A673 (cell line): ENCODE measurements around the gene DPP10.

Source experiments
- EZH2 ChIP-seq: fragments of 200-600 bp; sonication (generic); IDR thresholded peaks from 2 replicates; pipeline ENCODE4 v1.6.1; 2017; ENCODE audit warnings: borderline replicate concordance, low read depth, mild to moderate bottlenecking, mixed read lengths, antibody characterized with exemption, low read length; ENCODE audit not compliant: poor library complexity, severe bottlenecking
- TF ChIP-seq, protein P1 (sequence below): fragments of 300-800, 200-600 bp; sonication (generic); conservative IDR thresholded peaks from 2 replicates; pipeline ENCODE4 v1.5.1; 2017; ENCODE audit warnings: low read depth, mild to moderate bottlenecking, antibody characterized with exemption, low read length, moderate library complexity, mixed read lengths

DNA sequence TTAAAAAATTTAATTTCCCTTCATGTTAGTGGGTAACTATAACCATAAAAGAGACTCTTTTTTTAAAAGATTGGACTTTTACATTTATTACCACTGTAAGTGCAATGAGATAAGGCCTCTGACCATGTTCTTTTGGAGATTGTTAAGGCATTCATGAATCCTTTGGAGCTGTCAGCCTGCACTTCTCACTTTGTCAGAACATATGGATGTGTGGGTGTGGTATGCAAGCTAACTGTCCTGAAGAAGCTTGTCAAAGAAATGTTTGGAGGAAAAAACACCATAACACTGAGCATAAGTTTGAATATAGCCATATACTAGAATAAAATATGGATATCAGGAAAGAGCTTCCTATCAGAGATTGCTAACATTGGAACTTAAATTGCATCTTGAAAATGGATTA, 754.1 kb downstream of the DPP10 start:
- TF ChIP-seq, protein P1, sequence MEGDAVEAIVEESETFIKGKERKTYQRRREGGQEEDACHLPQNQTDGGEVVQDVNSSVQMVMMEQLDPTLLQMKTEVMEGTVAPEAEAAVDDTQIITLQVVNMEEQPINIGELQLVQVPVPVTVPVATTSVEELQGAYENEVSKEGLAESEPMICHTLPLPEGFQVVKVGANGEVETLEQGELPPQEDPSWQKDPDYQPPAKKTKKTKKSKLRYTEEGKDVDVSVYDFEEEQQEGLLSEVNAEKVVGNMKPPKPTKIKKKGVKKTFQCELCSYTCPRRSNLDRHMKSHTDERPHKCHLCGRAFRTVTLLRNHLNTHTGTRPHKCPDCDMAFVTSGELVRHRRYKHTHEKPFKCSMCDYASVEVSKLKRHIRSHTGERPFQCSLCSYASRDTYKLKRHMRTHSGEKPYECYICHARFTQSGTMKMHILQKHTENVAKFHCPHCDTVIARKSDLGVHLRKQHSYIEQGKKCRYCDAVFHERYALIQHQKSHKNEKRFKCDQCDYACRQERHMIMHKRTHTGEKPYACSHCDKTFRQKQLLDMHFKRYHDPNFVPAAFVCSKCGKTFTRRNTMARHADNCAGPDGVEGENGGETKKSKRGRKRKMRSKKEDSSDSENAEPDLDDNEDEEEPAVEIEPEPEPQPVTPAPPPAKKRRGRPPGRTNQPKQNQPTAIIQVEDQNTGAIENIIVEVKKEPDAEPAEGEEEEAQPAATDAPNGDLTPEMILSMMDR = no peak
- no peak for TF ChIP-seq EZH2
